Caki2 (cell line): Measurements from ENCODE around the gene BRWD1. TPM values are rescaled to one million over a fixed set of nuclear protein-coding genes. Genes with fewer than 3 reads are reported as not detected.
"Not testable (repeated sequence)": the region's sequence is repeated elsewhere in the genome, so short reads cannot be mapped to it uniquely, and the experiment has no call there.

Source experiments
- DNase-seq: peaks from one replicate; pipeline ENCODE4 v3.0.0-alpha.2; 2015; ENCODE audit warnings: low read depth
- in situ Hi-C: cut with HindIII; loops from 2 replicates; pipeline ENCODE4 v1.10.0; 2016; ENCODE audit warnings: low sequenced_read_pairs, low pct_unique_long_range_greater_than_20kb, mixed read lengths
- total RNA-seq: library from RNA; depleted of rRNA; stranded (reverse); fragments of >200 nt; shearing (Covaris generic); gene quantifications from 2 replicates; pipeline ENCODE4 v1.2.3, GENCODE V29; 2014; ENCODE audit warnings: low replicate concordance

BRWD1 gene
- total RNA-seq, 1 experiment from 2014 or later: 33.5 TPM

GRCh38 chr21:39220875-39221274 is 92.6 kb downstream of the BRWD1 start:
- in situ Hi-C loops, DNase-seq: not testable (repeated sequence)

GRCh38 chr21:39220150-39220549 is 93.3 kb downstream of the BRWD1 start:
- in situ Hi-C loops: no loop called here

GRCh38 chr21:39218082-39218409 is 95.4 kb downstream of the BRWD1 start:
- DNase-seq: no peak

More at GRCh38 chr21:39220150-39220549, 93.3 kb downstream of the BRWD1 start:
- no peak for DNase-seq

GRCh38 chr21:39217356-39218081 is 95.9 kb downstream of the BRWD1 start:
- in situ Hi-C loops: no loop called here
- no peak for DNase-seq

More at GRCh38 chr21:39218082-39218409, 95.4 kb downstream of the BRWD1 start:
- in situ Hi-C loops: no loop called here

GRCh38 chr21:39216290-39216689 is 97.1 kb downstream of the BRWD1 start:
- no peak for DNase-seq
- in situ Hi-C loops: no loop called here

- no peak for DNase-seq
- in situ Hi-C loops: no loop called here
Measured at GRCh38 chr21:39215078-39215477, 98.4 kb downstream of the BRWD1 start.

GRCh38 chr21:39209334-39209688 is 104.1 kb downstream of the BRWD1 start:
- in situ Hi-C loops: no loop called here
- no peak for DNase-seq

- no peak for DNase-seq
- in situ Hi-C loops: no loop called here
Measured at GRCh38 chr21:39208624-39209333, 104.7 kb downstream of the BRWD1 start.

GRCh38 chr21:39204134-39204533 is 109.3 kb downstream of the BRWD1 start:
- no peak for DNase-seq
- in situ Hi-C loops: no loop called here

GRCh38 chr21:39198800-39199199 is 114.6 kb downstream of the BRWD1 start:
- in situ Hi-C loops: no loop called here
- DNase-seq: no peak

GRCh38 chr21:39197448-39198233 is 115.8 kb downstream of the BRWD1 start:
- in situ Hi-C loops: no loop called here
- no peak for DNase-seq

GRCh38 chr21:39196838-39197237 is 116.6 kb downstream of the BRWD1 start:
- DNase-seq: no peak
- in situ Hi-C loops: no loop called here

- in situ Hi-C loops: no loop called here
- no peak for DNase-seq
Measured at GRCh38 chr21:39196310-39196709, 117.1 kb downstream of the BRWD1 start.

GRCh38 chr21:39193380-39193779 is 120.1 kb downstream of the BRWD1 start:
- in situ Hi-C loops: no loop called here
- DNase-seq: no peak

- no peak for DNase-seq
- in situ Hi-C loops: no loop called here
Measured at GRCh38 chr21:39189857-39190604, 123.4 kb downstream of the BRWD1 start.

GRCh38 chr21:39188521-39189139 is 124.8 kb downstream of the BRWD1 start:
- no peak for DNase-seq
- in situ Hi-C loops: no loop called here

GRCh38 chr21:39187141-39187540 is 126.3 kb downstream of the BRWD1 start:
- in situ Hi-C loops: no loop called here
- no peak for DNase-seq

- no peak for DNase-seq
- in situ Hi-C loops: no loop called here
Measured at GRCh38 chr21:39186676-39187075, 126.8 kb downstream of the BRWD1 start.
